Stimulated activated memory B cell treated with anti-CD40 and anti-IgM and Interleukin-4, amounts not matched to agents 10 μg/mL and 1 μg/mL and 100 μg/mL, for 72 hours (primary cell): ENCODE measurements around the gene PIK3R2.

Experiments used
- ATAC-seq: fragments of 150-1000 bp; cut with Tn5 transposase; 2 replicates; pipeline ENCODE4 v1.10.0; 2021
- H3K27ac Mint-ChIP-seq: one replicate; pipeline ENCODE4 v1.8.0; 2022; ENCODE audit warnings: mild to moderate bottlenecking, mixed read lengths
- H3K27me3 Mint-ChIP-seq: one replicate; pipeline ENCODE4 v1.8.0; 2022; ENCODE audit warnings: mixed read lengths
- H3K36me3 Mint-ChIP-seq: one replicate; pipeline ENCODE4 v1.8.0; 2022; ENCODE audit warnings: mixed read lengths
- H3K4me1 Mint-ChIP-seq: one replicate; pipeline ENCODE4 v1.8.0; 2022; ENCODE audit warnings: mixed read lengths
- H3K4me3 Mint-ChIP-seq: one replicate; pipeline ENCODE4 v1.8.0; 2022; ENCODE audit warnings: mild to moderate bottlenecking, moderate library complexity, mixed read lengths
- H3K9me3 Mint-ChIP-seq: one replicate; pipeline ENCODE4 v1.8.0; 2022; ENCODE audit warnings: mixed read lengths

Gene PIK3R2

GRCh38 chr19:18194181-18194530, 41.2 kb downstream of the PIK3R2 start:
- H3K4me1 Mint-ChIP-seq, result peaks cover 30% of the 10 kb centered on the region
- H3K9me3 Mint-ChIP-seq, result no peaks in the 10 kb centered on the region
- peaks cover 22% of the 10 kb centered on the region for H3K36me3 Mint-ChIP-seq
- H3K27ac Mint-ChIP-seq, result peak overlapping the region; percentile 93
- no peak for ATAC-seq
- H3K27me3 Mint-ChIP-seq, result no peaks in the 10 kb centered on the region
- H3K4me3 Mint-ChIP-seq, result peak overlapping the region; percentile 76

DNA sequence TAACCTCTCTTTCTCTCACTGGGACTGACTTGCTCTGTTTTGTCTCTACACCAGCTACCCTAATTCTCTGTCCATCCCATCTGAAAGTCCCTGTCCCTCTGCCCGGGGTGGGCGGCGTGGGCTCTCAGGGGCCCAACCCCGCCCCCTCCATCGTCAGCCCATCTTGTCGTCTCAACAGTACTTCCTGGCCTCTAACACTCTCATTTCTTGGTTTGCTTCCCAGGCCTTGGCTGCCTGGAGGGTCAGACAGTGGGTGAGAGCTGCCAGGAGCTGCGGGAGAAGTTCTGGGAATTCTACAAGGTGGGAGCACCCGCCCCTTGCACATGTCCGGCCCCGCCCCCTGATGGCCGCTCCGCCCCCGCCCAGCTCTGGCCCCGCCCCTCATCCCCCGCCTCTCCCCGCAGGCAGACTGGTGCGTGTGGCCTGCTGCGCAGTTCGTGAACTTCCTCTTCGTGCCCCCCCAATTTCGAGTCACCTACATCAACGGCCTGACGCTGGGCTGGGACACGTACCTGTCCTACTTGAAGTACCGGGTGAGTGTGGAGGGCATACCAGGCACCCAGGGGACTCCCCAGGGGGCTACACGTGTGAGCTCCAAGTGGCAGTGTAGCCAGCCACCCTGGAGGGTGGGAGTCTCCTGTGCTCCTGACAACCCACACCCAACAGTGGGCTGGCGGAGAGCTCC, 41.7 kb downstream of the PIK3R2 start:
- Mint-ChIP-seq H3K36me3 (peaks cover 22% of the 10 kb centered on the region), H3K4me3 (peak overlapping the region; percentile 76), H3K9me3 (no peaks in the 10 kb centered on the region), H3K27me3 (no peaks in the 10 kb centered on the region), H3K27ac (peak overlapping the region; percentile 93), H3K4me1 (peaks cover 30% of the 10 kb centered on the region)
- no peak for ATAC-seq

DNA sequence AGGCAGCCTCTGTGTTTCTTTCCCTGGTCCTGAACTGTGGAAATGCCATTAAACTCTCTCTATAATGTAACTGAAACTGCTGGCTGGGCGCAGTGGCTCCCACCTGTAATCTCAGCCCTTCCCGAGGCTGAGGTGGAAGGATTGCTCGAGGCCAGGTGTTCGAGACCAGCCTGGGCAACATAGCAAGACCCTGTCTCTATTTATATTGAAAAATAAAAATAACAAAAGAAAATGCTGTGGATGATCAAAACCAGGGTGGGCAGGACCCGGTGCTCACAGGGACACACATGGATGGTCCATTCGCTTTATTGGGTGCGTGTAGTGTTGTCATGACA, 43.5 kb downstream of the PIK3R2 start:
- no peak for ATAC-seq
- Mint-ChIP-seq H3K4me1 (peaks cover 37% of the 10 kb centered on the region), H3K4me3 (no peak overlapping the region), H3K36me3 (peaks cover 24% of the 10 kb centered on the region), H3K27ac (no peak overlapping the region), H3K9me3 (no peaks in the 10 kb centered on the region), H3K27me3 (no peaks in the 10 kb centered on the region)

- Mint-ChIP-seq H3K36me3 (peaks cover 28% of the 10 kb centered on the region), H3K4me3 (no peak overlapping the region), H3K27ac (no peak overlapping the region), H3K27me3 (no peaks in the 10 kb centered on the region), H3K4me1 (peaks cover 39% of the 10 kb centered on the region), H3K9me3 (no peaks in the 10 kb centered on the region)
- no peak for ATAC-seq
Observed at GRCh38 chr19:18197306-18197705, 44.3 kb downstream of the PIK3R2 start.

GRCh38 chr19:18197941-18198340, 45.0 kb downstream of the PIK3R2 start:
- Mint-ChIP-seq H3K27me3 (no peaks in the 10 kb centered on the region), H3K4me1 (peaks cover 45% of the 10 kb centered on the region), H3K36me3 (peaks cover 28% of the 10 kb centered on the region), H3K27ac (no peak overlapping the region), H3K9me3 (no peaks in the 10 kb centered on the region), H3K4me3 (no peak overlapping the region)
- no peak for ATAC-seq

- peaks cover 28% of the 10 kb centered on the region for H3K36me3 Mint-ChIP-seq
- peak overlapping the region; percentile 4 for H3K27ac Mint-ChIP-seq
- H3K4me1 Mint-ChIP-seq, result peaks cover 49% of the 10 kb centered on the region
- no peak for ATAC-seq
- H3K9me3 Mint-ChIP-seq, result no peaks in the 10 kb centered on the region
- no peaks in the 10 kb centered on the region for H3K27me3 Mint-ChIP-seq
- H3K4me3 Mint-ChIP-seq, result no peak overlapping the region
Observed at GRCh38 chr19:18198374-18198773, 45.4 kb downstream of the PIK3R2 start.

DNA sequence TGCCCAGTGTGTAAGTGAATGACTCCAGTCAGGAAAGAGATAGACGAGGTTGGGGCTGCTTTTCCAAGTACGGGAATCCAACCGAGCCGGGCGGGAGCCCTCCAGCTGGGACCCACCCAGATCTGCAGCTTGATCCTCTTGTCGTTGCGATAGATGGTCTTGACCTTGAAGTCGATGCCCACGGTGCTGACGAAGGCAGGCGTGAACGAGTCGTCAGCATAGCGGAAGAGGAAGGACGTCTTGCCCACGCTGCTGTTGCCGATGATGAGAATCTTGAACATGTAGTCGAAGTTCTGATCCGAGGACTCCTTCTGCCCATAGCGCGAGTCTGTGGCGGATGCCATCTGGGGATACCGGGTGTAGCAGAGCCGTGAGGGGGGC, 49.4 kb downstream of the PIK3R2 start:
- ATAC-seq, result no peak
- Mint-ChIP-seq H3K4me3 (peak overlapping the region; percentile 55), H3K4me1 (peaks cover 40% of the 10 kb centered on the region), H3K27me3 (no peaks in the 10 kb centered on the region), H3K9me3 (no peaks in the 10 kb centered on the region), H3K36me3 (peaks cover 17% of the 10 kb centered on the region), H3K27ac (no peak overlapping the region)

- no peaks in the 10 kb centered on the region for H3K9me3 Mint-ChIP-seq
- peaks cover 15% of the 10 kb centered on the region for H3K36me3 Mint-ChIP-seq
- peak overlapping the region; percentile 86 for H3K4me3 Mint-ChIP-seq
- H3K4me1 Mint-ChIP-seq, result peaks cover 40% of the 10 kb centered on the region
- ATAC-seq, result no peak
- no peaks in the 10 kb centered on the region for H3K27me3 Mint-ChIP-seq
- H3K27ac Mint-ChIP-seq, result peak overlapping the region; percentile 81
Observed at GRCh38 chr19:18202778-18203407, 49.9 kb downstream of the PIK3R2 start.

- peaks cover 2% of the 10 kb centered on the region for H3K27me3 Mint-ChIP-seq
- peak overlapping the region; percentile 81 for H3K27ac Mint-ChIP-seq
- peak; percentile 25 for ATAC-seq
- H3K9me3 Mint-ChIP-seq, result no peaks in the 10 kb centered on the region
- peak overlapping the region; percentile 86 for H3K4me3 Mint-ChIP-seq
- peaks cover 10% of the 10 kb centered on the region for H3K36me3 Mint-ChIP-seq
- H3K4me1 Mint-ChIP-seq, result peaks cover 41% of the 10 kb centered on the region
Observed at GRCh38 chr19:18203408-18203862, 50.5 kb downstream of the PIK3R2 start.

DNA sequence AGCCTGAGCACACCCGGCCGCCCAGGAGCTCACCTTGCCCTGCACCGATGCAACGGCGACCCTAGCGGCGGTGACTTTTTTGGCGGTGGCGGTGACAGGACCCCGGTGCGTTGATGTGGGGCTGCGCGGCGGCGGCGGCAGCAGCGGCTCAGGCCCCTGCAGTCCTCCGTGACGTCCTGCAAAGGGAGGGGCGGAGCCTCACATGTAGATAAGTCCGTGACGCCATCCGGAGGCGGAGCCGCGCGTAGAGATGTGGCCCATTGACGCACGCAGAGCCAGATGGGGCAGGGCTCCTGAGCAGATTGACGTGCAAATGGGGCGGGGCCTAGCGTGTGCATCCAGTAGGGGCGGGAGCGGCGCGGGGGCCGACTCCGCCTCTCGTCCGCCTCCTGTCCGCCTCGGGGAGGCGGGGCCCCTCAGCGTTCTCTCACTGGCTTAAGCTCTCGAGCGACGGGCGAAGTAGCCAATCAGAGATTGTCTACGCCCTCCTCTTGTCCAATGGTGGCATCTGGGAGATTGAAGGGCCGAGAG, 51.0 kb downstream of the PIK3R2 start, which contains the start of gene RAB3A:
RAB3A (minus strand) TSS at position 180 of the 531 bp plus-strand sequence. CDS start 1,302 bp downstream, outside the sequence.
- peak within 1 kb of the TSS; percentile 81 for H3K27ac Mint-ChIP-seq
- H3K36me3 Mint-ChIP-seq, result peaks cover 6% of the 10 kb centered on the region
- peaks cover 44% of the 10 kb centered on the region for H3K4me1 Mint-ChIP-seq
- H3K4me3 Mint-ChIP-seq, result peak within 1 kb of the TSS; percentile 86
- ATAC-seq, result peak; percentile 96
- H3K9me3 Mint-ChIP-seq, result no peaks in the 10 kb centered on the region
- peaks cover 6% of the 10 kb centered on the region for H3K27me3 Mint-ChIP-seq

GRCh38 chr19:18204394-18205199, 51.6 kb downstream of the PIK3R2 start:
- peaks cover 9% of the 10 kb centered on the region for H3K27me3 Mint-ChIP-seq

DNA sequence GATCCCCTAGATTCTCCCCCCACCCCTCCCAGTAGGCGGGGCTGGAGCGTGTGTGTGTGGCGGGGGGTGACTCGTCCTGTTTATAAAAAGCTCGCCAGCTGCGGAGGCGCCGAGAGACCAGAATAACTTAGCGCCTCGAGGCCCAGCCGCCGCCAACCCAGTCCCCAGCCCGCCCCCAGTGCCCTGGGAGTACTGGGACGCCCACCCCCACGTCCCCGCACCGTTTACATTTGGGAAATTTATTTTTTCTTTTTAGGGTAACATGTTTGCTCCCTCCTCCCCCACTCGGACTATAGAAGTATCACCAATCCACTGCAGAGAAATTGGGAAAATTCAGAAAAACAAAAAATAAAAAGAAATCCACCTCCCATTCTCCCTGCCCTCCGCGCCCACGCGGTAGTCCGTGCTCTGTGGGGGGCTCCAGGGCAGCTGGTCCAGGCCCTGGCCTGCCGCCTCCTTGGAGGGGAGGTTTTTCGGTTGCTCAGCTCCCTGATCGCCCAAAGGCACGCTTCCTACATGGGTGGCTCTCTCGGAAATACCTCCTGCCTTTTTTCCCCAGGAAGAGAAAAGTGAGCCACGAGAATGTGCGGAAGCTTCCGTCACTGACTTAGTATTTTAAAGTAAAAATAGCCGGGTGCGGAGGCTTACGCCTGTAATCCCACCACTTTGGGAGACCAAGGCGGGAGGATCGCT, 52.4 kb downstream of the PIK3R2 start:
- Mint-ChIP-seq H3K9me3 (no peaks in the 10 kb centered on the region), H3K36me3 (peaks cover 6% of the 10 kb centered on the region), H3K27me3 (peaks cover 17% of the 10 kb centered on the region), H3K4me1 (peaks cover 44% of the 10 kb centered on the region), H3K27ac (peak overlapping the region; percentile 81), H3K4me3 (peak overlapping the region; percentile 86)
- ATAC-seq, result peak; percentile 13

More at GRCh38 chr19:18204394-18205199, 51.6 kb downstream of the PIK3R2 start:
- ATAC-seq, result peak; percentile 31
- H3K27ac Mint-ChIP-seq, result peak overlapping the region; percentile 81
- no peaks in the 10 kb centered on the region for H3K9me3 Mint-ChIP-seq
- H3K36me3 Mint-ChIP-seq, result peaks cover 6% of the 10 kb centered on the region
- peaks cover 44% of the 10 kb centered on the region for H3K4me1 Mint-ChIP-seq
- peak overlapping the region; percentile 86 for H3K4me3 Mint-ChIP-seq

DNA sequence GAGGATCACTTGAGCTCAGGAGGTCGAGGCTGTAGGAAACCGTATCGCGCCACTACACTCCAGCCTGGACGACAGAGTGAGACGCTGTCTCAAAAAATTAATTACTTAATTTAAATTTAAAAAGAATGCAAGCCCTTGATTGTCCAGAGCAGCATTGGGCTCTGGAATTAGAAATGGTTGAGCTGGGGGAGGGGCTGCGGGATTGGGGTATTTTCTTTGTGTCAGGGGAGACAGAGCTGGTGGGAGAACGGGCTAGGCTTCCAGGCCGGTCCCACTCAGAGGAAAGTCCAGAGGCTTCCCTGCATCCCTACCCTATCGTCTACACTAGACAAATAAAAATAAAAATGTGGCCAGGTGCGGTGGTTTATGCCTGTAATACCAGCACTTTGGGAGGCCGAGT, 53.1 kb downstream of the PIK3R2 start:
- H3K4me1 Mint-ChIP-seq, result peaks cover 40% of the 10 kb centered on the region
- no peak overlapping the region for H3K4me3 Mint-ChIP-seq
- no peaks in the 10 kb centered on the region for H3K9me3 Mint-ChIP-seq
- peaks cover 6% of the 10 kb centered on the region for H3K36me3 Mint-ChIP-seq
- ATAC-seq, result no peak
- no peak overlapping the region for H3K27ac Mint-ChIP-seq
- H3K27me3 Mint-ChIP-seq, result peaks cover 23% of the 10 kb centered on the region

DNA sequence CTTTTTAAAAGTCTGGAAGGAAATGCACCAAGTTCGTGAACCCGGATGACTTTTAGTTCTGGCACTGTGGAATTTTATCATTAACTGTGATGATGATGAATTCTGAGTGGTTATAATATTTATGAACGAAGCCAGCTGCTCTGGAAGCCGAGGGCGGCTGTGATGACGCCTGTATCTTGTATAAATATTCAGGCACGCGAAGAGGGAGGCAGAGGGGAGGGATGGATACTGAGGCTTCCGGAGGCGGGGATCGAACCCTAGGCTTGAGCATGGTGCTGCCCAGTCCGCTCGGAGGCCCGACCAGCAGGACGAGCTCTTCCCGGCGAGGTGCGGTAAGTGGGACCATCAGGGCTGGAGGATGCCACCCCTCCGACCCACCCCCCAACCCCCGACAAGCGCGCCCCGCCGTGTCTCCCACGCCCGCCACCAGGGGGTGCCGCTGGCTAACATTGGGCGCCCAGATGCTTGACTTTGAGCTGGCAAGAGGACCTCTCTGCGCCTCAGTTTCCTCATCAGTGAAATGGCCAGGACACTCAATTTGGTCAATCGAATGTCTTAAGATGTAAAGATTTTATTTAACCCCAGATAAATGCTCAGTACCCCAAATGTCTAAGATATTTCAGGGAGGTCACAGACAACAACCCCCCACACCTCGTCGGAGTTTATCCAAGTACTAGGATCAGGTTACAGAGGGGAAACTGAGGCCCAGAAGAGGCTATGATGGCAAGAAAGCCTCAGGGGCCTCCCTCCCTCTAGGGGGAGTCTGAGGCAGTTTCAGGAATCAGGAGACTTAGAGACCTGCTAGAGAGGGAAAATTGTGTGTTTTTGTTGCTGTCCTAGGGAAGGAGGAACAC, 55.4 kb downstream of the PIK3R2 start:
- H3K27ac Mint-ChIP-seq, result peak overlapping the region; percentile 33
- no peaks in the 10 kb centered on the region for H3K36me3 Mint-ChIP-seq
- no peak overlapping the region for H3K4me3 Mint-ChIP-seq
- H3K27me3 Mint-ChIP-seq, result peaks cover 34% of the 10 kb centered on the region
- ATAC-seq, result no peak
- H3K4me1 Mint-ChIP-seq, result peaks cover 19% of the 10 kb centered on the region
- no peaks in the 10 kb centered on the region for H3K9me3 Mint-ChIP-seq
